MM.1S (cell line): ENCODE measurements around the gene C1orf210.

ENCODE experiments used
- DNase-seq: peaks from one replicate; pipeline ENCODE4 v3.0.0-alpha.2; 2015
- H2AFZ ChIP-seq: fragments of 300-600 bp; sonication (generic); 2 replicates; pipeline ENCODE4 v1.6.0; 2016; ENCODE audit warnings: antibody characterized with exemption, low read length
- H3F3A ChIP-seq: fragments of 300-600 bp; sonication (generic); 2 replicates; pipeline ENCODE4 v1.6.1; 2016; ENCODE audit warnings: mild to moderate bottlenecking, antibody characterized with exemption, low read length, moderate library complexity, mixed read lengths; ENCODE audit not compliant: insufficient read depth
- H3K27ac ChIP-seq: fragments of 300-600 bp; sonication (generic); 2 replicates; pipeline ENCODE4 v1.5.1; 2016; ENCODE audit warnings: mild to moderate bottlenecking, low read length
- H3K27me3 ChIP-seq: fragments of 300-600 bp; sonication (generic); replicated peaks from 2 replicates; pipeline ENCODE4 v1.6.0; 2016; ENCODE audit warnings: low read length; ENCODE audit not compliant: insufficient read depth
- H3K36me3 ChIP-seq: fragments of 300-600 bp; sonication (generic); replicated peaks from 2 replicates; pipeline ENCODE4 v1.6.1; 2016; ENCODE audit warnings: mild to moderate bottlenecking, low read length, mixed read lengths; ENCODE audit not compliant: insufficient read depth
- H3K4me1 ChIP-seq: fragments of 300-600 bp; sonication (generic); 2 replicates; pipeline ENCODE4 v1.6.1; 2016; ENCODE audit warnings: low read length, mixed read lengths
- H3K4me2 ChIP-seq: fragments of 300-600 bp; sonication (generic); 2 replicates; pipeline ENCODE4 v1.6.0; 2016; ENCODE audit warnings: low read depth, low read length
- H3K4me3 ChIP-seq: fragments of 300-600 bp; sonication (generic); 2 replicates; pipeline ENCODE4 v1.5.1; 2016; ENCODE audit warnings: low read length, mixed read lengths
- H3K79me2 ChIP-seq: fragments of 300-600 bp; sonication (generic); 2 replicates; pipeline ENCODE4 v1.6.1; 2016; ENCODE audit warnings: mixed run types, low read length, mixed read lengths
- H3K9ac ChIP-seq: fragments of 300-600 bp; sonication (generic); 2 replicates; pipeline ENCODE4 v1.6.1; 2016; ENCODE audit warnings: low read length, mixed read lengths
- H3K9me2 ChIP-seq: fragments of 300-600 bp; sonication (generic); replicated peaks from 2 replicates; pipeline ENCODE4 v1.6.1; 2016; ENCODE audit warnings: mild to moderate bottlenecking, low read length, mixed read lengths; ENCODE audit not compliant: insufficient read depth
- H3K9me3 ChIP-seq: fragments of 300-600 bp; sonication (generic); replicated peaks from 2 replicates; pipeline ENCODE4 v1.6.1; 2016; ENCODE audit warnings: mild to moderate bottlenecking, low read length, mixed read lengths; ENCODE audit not compliant: insufficient read depth
- H4K20me1 ChIP-seq: fragments of 300-600 bp; sonication (generic); 2 replicates; pipeline ENCODE4 v1.6.1; 2016; ENCODE audit warnings: mild to moderate bottlenecking, low read length, moderate library complexity, mixed read lengths; ENCODE audit not compliant: insufficient read depth
- CTCF ChIP-seq: fragments of 300-600 bp; sonication (generic); IDR thresholded peaks from 2 replicates; pipeline ENCODE4 v1.5.1; 2016; ENCODE audit warnings: antibody characterized with exemption, low read length, mixed read lengths
- EZH2 ChIP-seq: fragments of 300-600 bp; sonication (generic); optimal IDR thresholded peaks from 2 replicates; pipeline ENCODE3; 2017; ENCODE audit warnings: low read depth, mild to moderate bottlenecking, antibody characterized with exemption, low read length, mixed read lengths
- EZH2phosphoT487 ChIP-seq: fragments of 300-600 bp; sonication (generic); IDR thresholded peaks from 2 replicates; pipeline ENCODE4 v1.6.1; 2018; ENCODE audit warnings: antibody characterized with exemption, low read length

C1orf210 gene

GRCh38 chr1:43288058-43288784 is 2.8 kb upstream of the C1orf210 start:
- H4K20me1 ChIP-seq = no peaks in the 10 kb centered on the region
- no peak overlapping the region for H3K9ac ChIP-seq
- no peaks in the 10 kb centered on the region for H3F3A ChIP-seq
- no peaks in the 10 kb centered on the region for H3K27me3 ChIP-seq
- H3K9me2 ChIP-seq = no peaks in the 10 kb centered on the region
- no peak overlapping the region for H3K4me3 ChIP-seq
- H3K9me3 ChIP-seq = no peaks in the 10 kb centered on the region
- no peak for TF ChIP-seq EZH2
- TF ChIP-seq EZH2phosphoT487 = no peak
- H3K4me2 ChIP-seq = no peak overlapping the region
- DNase-seq = no peak
- no peak overlapping the region for H2AFZ ChIP-seq
- H3K36me3 ChIP-seq = no peaks in the 10 kb centered on the region
- no peak overlapping the region for H3K27ac ChIP-seq
- no peaks in the 10 kb centered on the region for H3K4me1 ChIP-seq
- no peaks in the 10 kb centered on the region for H3K79me2 ChIP-seq

DNA sequence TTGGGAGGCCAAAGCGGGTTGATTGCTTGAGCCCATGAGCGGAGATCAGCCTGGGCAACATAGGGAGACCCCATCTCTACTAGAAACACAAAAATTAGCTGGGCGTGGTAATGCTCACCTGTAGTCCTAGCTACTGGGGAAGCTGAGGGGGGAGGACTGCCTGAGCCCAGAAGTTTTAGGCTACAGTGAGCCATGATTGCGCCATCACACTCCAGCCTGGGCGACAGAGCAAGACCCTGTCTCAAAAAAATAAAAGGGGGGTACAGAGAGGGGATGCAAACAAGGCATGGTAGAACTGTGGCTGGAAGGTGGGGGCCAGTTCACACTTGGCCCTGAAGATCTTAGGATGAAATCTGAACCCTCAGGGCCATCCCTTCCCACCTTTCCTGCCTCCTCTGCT is 1.2 kb upstream of the C1orf210 start:
- no peak for DNase-seq
- Histone ChIP-seq H3K36me3 (no peaks in the 10 kb centered on the region), H3K27me3 (no peaks in the 10 kb centered on the region), H3F3A (no peaks in the 10 kb centered on the region), H3K27ac (no peak overlapping the region), H2AFZ (no peak overlapping the region), H3K9me3 (no peaks in the 10 kb centered on the region), H3K9me2 (no peaks in the 10 kb centered on the region), H4K20me1 (no peaks in the 10 kb centered on the region), H3K4me2 (no peak overlapping the region), H3K4me1 (no peaks in the 10 kb centered on the region), H3K9ac (no peak overlapping the region), H3K4me3 (no peak overlapping the region), H3K79me2 (no peaks in the 10 kb centered on the region)
- no peak for TF ChIP-seq CTCF
- no peak for TF ChIP-seq EZH2phosphoT487
- no peak for TF ChIP-seq EZH2

DNA sequence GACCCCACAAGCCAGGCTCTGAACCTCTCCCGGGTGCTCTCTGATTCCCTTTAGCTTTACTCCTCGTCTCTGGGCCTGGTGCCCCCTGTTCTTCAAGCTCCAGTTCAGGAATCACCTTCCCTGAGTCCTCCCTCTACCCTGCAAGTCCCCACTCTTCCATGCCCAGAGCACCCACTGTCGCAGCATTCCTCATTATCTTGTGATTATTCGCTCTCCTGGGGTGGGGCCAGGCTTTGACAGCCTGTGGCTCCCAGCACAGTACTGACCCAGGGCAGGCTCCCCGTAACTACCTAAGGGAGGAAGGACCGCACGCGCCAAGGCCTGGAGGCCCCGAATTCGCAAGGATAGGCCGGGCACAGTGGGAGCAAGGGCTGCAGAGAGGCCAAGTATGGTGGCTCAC is 734 bp upstream of the C1orf210 start:
- H3K27me3 ChIP-seq = no peaks in the 10 kb centered on the region
- TF ChIP-seq EZH2phosphoT487 (no peak), EZH2 (no peak), CTCF (no peak)
- H3K4me1 ChIP-seq = no peaks in the 10 kb centered on the region
- H3K9ac ChIP-seq = no peak overlapping the region
- H3K36me3 ChIP-seq = no peaks in the 10 kb centered on the region
- H3K9me2 ChIP-seq = no peaks in the 10 kb centered on the region
- H3K9me3 ChIP-seq = no peaks in the 10 kb centered on the region
- H3K4me3 ChIP-seq = no peak overlapping the region
- no peaks in the 10 kb centered on the region for H3F3A ChIP-seq
- no peak overlapping the region for H2AFZ ChIP-seq
- no peak overlapping the region for H3K27ac ChIP-seq
- H4K20me1 ChIP-seq = no peaks in the 10 kb centered on the region
- H3K4me2 ChIP-seq = no peak overlapping the region
- DNase-seq = no peak
- no peaks in the 10 kb centered on the region for H3K79me2 ChIP-seq

- Histone ChIP-seq H3K27ac (no peak overlapping the region), H3K27me3 (no peaks in the 10 kb centered on the region), H2AFZ (no peak overlapping the region), H4K20me1 (no peaks in the 10 kb centered on the region), H3K36me3 (no peaks in the 10 kb centered on the region), H3F3A (no peaks in the 10 kb centered on the region), H3K4me2 (no peak overlapping the region), H3K4me3 (no peak overlapping the region), H3K9ac (no peak overlapping the region), H3K79me2 (no peaks in the 10 kb centered on the region), H3K4me1 (no peaks in the 10 kb centered on the region), H3K9me3 (no peaks in the 10 kb centered on the region), H3K9me2 (no peaks in the 10 kb centered on the region)
- no peak for TF ChIP-seq EZH2phosphoT487
- TF ChIP-seq EZH2 = no peak
- no peak for DNase-seq
Measured at GRCh38 chr1:43284546-43285110, 753 bp downstream of the C1orf210 start.
